Measurements from ENCODE around the gene LCLAT1.
"Not testable (repeated sequence)": the region's sequence is repeated elsewhere in the genome, so short reads cannot be mapped to it uniquely, and the experiment has no call there.

LCLAT1 gene

DNA sequence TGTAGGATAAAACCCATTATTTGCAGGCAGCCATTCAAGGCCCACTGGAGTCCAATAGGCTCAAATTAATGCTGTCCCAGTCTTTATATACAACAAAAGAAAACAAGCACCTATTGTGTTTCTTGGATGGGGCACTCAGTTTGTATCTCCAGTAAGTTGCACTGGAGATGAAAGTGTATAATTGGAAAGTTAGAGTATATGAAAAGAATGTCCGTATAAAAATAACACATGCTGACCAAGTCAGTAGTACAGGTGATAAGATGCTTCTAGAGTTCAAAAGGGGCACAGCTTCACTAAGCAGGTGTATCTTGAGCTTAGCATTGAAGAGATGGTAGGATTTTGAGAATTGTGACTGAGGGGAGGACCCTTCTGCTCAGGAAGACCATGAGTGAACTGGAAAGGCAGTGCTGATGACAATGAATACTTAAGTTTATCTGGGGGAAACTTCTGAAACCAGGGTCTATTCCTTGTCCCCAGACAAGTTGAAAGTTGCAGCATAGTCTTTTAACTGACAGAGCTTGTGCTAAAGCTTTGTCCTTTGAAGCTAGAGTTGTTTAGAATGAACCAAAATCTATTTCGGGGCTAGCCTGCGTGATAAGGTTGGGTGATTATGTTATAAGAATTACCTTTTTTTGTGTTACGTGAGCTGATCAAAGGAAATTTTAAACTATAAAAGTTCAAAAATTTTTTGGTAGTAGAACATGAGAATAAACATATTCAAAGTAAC, 15.2 kb downstream of the LCLAT1 start:
- H3K4me3 ChIP-seq (ENCODE audit: low read depth, low read length): no peak overlapping the region
- TF ChIP-seq, protein P1, sequence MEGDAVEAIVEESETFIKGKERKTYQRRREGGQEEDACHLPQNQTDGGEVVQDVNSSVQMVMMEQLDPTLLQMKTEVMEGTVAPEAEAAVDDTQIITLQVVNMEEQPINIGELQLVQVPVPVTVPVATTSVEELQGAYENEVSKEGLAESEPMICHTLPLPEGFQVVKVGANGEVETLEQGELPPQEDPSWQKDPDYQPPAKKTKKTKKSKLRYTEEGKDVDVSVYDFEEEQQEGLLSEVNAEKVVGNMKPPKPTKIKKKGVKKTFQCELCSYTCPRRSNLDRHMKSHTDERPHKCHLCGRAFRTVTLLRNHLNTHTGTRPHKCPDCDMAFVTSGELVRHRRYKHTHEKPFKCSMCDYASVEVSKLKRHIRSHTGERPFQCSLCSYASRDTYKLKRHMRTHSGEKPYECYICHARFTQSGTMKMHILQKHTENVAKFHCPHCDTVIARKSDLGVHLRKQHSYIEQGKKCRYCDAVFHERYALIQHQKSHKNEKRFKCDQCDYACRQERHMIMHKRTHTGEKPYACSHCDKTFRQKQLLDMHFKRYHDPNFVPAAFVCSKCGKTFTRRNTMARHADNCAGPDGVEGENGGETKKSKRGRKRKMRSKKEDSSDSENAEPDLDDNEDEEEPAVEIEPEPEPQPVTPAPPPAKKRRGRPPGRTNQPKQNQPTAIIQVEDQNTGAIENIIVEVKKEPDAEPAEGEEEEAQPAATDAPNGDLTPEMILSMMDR (IDR thresholded peaks at IDR 0.05; ENCODE audit: low read depth, low read length, missing control alignments): no peak
- DNase-seq (ENCODE audit: low read depth): no peak

DNA sequence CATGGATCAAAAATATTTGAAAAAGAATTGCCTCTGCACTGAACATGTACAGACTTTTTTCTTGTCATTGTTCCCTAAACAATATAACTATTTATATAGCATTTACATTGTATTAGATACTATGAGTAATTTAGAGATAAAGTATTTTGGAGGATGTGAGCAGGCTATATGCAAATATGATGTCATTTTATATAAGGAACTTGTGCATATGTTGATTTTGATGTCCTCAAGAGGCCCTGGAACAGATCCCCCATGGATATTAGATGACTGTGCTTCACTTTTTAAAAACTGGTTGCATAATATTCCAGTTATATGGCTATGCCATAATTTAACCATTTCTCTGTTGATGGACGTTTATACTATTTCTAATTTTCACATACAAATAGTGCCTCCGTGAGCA, 16.5 kb downstream of the LCLAT1 start:
- H3K4me3 ChIP-seq (ENCODE audit: low read depth, low read length): no peak overlapping the region
- TF ChIP-seq, protein P1 (IDR thresholded peaks at IDR 0.05; ENCODE audit: low read depth, low read length, missing control alignments): no peak

DNA sequence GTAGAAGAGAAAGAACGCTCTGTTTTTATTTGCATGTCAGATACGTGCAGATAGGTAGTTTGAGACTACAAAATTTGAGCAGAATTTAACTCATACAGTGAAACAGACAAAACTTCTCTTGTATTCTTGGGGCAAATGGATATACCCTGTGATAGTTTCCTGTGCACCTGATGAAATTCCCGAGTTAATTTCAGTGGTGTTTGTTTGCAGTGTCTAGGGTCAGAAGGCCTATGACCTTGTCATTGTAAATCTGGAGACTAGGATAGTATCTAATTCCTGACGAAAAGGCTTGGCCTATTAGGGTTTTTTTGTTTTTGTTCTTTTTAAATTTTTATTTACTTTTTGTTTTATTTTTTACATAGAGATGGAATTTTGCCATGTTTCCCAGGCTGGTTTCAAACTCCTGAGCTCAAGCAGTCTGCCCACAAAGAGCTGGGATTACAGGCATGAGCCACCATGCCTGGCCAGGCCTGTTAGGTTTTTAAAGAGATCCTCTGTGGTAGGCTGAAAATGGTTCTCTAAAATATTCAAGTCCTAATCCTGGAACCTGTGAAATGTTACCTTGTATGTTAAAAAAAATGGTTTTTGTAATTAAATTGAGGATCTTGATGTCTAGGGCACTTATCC, 17.6 kb downstream of the LCLAT1 start:
- TF ChIP-seq, protein P1 (IDR thresholded peaks at IDR 0.05; ENCODE audit: low read depth, low read length, missing control alignments): no peak
- no peak overlapping the region for H3K4me3 ChIP-seq (ENCODE audit: low read depth, low read length)
- DNase-seq (ENCODE audit: low read depth): no peak

More for the DNA sequence above, 16.5 kb downstream of the LCLAT1 start:
- DNase-seq (ENCODE audit: low read depth): no peak

DNA sequence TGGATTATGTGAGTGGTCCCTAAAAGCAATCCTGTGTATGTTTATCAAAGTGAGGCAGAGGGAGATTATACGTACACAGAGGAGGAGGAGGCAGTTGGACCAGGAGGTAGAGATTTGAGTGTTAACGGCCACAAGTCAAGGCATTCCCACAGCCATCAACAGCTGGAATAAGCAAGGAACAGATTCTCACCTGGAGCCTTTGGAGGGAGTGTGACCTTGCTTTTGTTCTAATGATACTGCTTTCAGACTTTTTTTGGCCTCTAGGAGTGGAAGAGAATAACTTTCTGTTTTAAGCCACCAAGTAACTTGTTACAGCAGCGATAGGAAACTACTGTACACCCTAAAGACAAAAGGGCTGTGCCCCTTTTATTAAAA, 18.1 kb downstream of the LCLAT1 start:
- no peak overlapping the region for H3K4me3 ChIP-seq (ENCODE audit: low read depth, low read length)
- DNase-seq (ENCODE audit: low read depth): no peak

DNA sequence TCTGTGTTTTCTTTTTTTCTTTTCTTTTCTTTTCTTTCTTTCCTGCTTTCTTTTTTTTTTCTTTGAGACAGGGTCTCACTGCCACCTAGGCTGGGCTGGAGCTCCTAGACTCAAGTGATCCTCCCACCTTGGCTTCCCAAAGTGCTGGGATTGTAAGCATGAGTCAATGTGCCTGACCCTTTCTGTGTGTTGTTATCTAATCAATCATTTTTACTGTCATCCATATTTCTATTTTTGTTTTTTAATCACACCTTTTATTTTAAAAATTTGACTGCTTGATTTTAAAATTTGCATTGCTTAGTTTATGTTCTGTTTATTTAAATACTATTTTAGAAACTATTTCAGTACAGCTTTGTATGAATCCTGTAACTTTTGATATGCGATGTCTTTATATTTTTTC, 19.2 kb downstream of the LCLAT1 start:
- no peak for DNase-seq (ENCODE audit: low read depth)
- no peak overlapping the region for H3K4me3 ChIP-seq (ENCODE audit: low read depth, low read length)
- TF ChIP-seq, protein P1 (IDR thresholded peaks at IDR 0.05; ENCODE audit: low read depth, low read length, missing control alignments): no peak

More for the DNA sequence above, 18.1 kb downstream of the LCLAT1 start:
- TF ChIP-seq, protein P1 (IDR thresholded peaks at IDR 0.05; ENCODE audit: low read depth, low read length, missing control alignments): no peak

DNA sequence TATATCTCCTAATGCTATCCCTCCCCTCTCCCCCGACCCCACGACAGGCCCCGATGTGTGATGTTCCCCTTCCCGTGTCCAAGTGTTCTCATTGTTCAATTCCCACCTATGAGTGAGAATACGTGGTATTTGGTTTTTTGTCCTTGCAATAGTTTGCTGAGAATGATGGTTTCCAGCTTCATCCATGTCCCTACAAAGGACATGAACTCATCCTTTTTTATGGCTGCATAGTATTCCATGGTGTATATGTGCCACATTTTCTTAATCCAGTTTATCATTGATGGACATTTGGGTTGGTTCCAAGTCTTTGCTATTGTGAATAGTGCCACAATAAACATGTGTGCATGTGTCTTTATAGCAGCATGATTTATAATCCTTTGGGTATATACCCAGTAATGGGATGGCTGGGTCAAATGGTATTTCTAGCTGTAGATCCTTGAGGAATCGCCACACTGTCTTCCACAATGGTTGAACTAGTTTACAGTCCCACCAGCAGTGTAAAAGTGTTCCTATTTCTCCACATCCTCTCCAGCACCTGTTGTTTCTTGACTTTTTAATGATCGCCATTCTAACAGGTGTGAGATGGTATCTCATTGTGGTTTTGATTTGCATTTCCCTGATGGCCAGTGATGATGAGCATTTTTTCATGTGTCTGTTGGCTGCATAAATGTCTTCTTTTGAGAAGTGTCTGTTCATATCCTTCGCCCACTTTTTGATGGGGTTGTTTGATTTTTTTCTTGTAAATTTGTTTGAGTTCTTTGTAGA, 20.2 kb downstream of the LCLAT1 start:
- not testable (repeated sequence) for H3K4me3 ChIP-seq (ENCODE audit: low read depth, low read length); DNase-seq (ENCODE audit: low read depth)

DNA sequence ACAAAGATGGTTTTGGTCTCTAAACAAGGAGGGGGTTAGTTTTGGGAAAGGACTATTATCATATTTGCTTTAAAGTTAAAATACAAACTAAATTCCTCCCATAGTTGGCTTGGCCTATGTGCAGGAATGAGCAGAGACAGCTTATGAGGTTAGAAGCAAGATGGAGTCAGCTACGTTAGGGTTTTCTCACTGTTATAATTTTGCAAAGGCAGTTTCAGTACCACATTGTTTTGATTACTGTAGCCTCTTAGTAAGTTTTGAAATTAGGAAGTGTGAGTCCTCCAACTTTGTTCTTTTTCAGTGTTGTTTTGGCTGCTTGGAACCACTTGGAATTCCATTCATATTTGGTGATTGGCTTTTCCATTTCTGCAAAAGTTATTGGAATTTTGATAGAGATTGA, 23.4 kb downstream of the LCLAT1 start:
- H3K4me3 ChIP-seq (ENCODE audit: low read depth, low read length): no peak overlapping the region
- TF ChIP-seq, protein P1 (IDR thresholded peaks at IDR 0.05; ENCODE audit: low read depth, low read length, missing control alignments): no peak
- no peak for DNase-seq (ENCODE audit: low read depth)

Measured in GM12864 (cell line).